Transverse colon (tissue), 3 donors: ENCODE data around the gene ACLY.
"Not testable (repeated sequence)": the region's sequence is repeated elsewhere in the genome, so short reads cannot be mapped to it uniquely, and the experiment has no call there.

Experiments used
- CTCF ChIP-seq, 5 experiments: fragments of 200-600 bp in 3 of 5; fragments of 450-650 bp in 2 of 5; sonication (generic) in 3 of 5; IDR thresholded peaks; 1 replicate in 2 of 5; 2 replicates in 3 of 5; pipeline ENCODE4 v1.5.1; 2016 to 2017; ENCODE audit warnings: antibody characterized with exemption in 5 of 5, inconsistent platforms in 3 of 5, mild to moderate bottlenecking in 2 of 5, moderate library complexity in 1 of 5
- POLR2A ChIP-seq: fragments of 450-650 bp; IDR thresholded peaks from one replicate; pipeline ENCODE4 v1.6.1; 2016; ENCODE audit warnings: antibody characterized with exemption, mild to moderate bottlenecking, moderate library complexity

- TF ChIP-seq CTCF (IDR thresholded peaks at IDR 0.05); POLR2A: not testable (repeated sequence)
These were observed 88.8 kb downstream of the ACLY start for GRCh38 chr17:41829961-41830360.
